ENCODE measurements around the gene DIRAS1.
"Not testable (repeated sequence)": the region's sequence is repeated elsewhere in the genome, so short reads cannot be mapped to it uniquely, and the experiment has no call there.

Gene DIRAS1

DNA sequence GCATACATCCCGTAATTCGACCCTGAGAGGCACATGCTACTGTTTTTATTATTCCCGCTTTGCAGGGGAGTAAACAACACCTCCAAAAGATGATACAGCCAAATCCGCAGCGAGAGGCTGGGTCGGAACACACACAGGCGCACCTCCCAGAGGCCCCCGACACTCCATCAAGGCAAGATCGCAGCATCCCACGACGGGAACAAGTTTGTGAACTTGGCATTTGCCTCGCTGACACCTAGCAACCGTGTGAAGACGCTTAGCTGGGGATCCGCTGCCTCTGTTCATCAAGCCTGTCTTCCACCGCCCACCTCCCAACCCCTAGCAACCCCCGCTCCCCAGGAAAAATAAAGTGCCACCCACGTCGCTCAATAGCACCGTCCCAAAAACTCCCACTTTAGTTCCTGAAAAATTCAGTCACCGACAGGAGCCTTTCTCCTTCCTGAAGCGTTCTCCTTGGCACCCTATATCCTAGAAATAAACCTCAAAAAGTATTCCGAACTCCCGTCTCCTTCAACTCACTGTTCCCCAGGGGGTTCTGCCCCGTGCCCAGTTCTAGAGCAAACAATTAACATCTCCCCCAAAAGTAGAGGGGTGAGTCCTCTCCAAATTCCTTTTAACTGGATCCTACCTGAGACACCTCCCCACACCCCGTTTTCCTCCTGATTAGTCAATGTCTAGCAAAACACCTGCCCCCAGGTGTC is 20.4 kb downstream of the DIRAS1 start:
- peak overlapping the region; percentile 76; the same call in 1 of the 2 replicates for H3K4me3 ChIP-seq (ENCODE audit: low read length)
- TF ChIP-seq ZNF274 (IDR thresholded peaks at IDR 0.05; ENCODE audit: low read depth, low read length), result no peak

DNA sequence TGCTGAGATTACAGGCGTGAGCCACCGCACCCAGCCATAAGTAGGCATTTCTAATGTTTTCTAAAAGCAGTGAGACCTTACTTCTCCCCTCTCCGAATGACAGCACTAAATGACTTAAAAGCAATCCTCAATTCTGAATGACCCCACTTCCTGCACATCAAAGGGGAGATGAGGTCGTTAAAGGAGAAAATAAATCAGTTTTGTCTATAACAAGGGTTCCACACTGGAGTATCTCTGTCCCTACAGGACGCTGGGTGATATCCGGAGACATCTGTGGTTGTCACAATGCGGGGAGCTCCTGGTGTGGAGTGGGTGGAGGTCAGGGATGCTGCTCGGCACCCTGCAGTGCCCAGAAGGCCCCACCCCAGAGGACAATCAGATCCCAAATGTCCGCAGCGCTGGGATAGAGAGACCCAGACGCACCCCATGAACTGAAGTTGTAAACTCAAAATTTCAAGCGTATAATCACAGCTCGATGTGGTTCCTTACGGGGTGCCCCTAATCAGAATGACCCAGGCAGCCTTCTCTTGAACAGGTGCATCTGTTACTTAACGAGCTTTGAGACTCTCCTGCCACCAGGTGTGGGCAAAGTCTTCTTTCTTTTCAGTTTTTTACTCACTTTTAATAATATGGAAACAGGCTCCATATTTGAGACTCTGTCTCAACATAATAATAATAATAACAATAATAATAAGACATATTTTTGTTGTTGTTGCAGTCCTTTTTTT is 21.6 kb downstream of the DIRAS1 start:
- peak overlapping the region; percentile 11; the same call in 1 of the 2 replicates for H3K4me3 ChIP-seq (ENCODE audit: low read length)
- no peak for TF ChIP-seq ZNF274 (IDR thresholded peaks at IDR 0.05; ENCODE audit: low read depth, low read length)

DNA sequence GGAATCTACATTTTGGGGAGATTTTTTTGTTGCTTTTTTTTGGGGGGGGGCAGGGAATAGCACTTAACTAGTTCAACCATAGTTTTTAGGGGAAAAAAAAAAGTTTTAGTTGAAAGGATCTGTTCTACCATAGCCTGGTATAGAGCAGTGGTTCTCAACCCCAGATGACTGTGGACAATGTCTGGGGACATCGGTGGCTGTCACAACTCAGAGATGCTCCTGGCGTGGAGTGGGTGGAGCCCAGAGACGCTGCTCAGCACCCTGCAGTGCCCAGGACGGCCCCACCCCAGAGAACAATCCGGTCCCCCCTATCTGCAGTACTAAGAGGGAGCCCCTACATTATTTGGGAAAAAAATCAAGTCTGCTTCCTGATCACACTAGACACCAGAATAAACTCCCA is 27.0 kb downstream of the DIRAS1 start:
- no peak overlapping the region for H3K4me3 ChIP-seq (ENCODE audit: low read length)
- no peak for TF ChIP-seq ZNF274 (IDR thresholded peaks at IDR 0.05; ENCODE audit: low read depth, low read length)

- TF ChIP-seq ZNF274 (IDR thresholded peaks at IDR 0.05; ENCODE audit: low read depth, low read length), result no peak
- H3K4me3 ChIP-seq (ENCODE audit: low read length), result no peak overlapping the region
Observed at GRCh38 chr19:2693492-2694160, 27.5 kb downstream of the DIRAS1 start.

DNA sequence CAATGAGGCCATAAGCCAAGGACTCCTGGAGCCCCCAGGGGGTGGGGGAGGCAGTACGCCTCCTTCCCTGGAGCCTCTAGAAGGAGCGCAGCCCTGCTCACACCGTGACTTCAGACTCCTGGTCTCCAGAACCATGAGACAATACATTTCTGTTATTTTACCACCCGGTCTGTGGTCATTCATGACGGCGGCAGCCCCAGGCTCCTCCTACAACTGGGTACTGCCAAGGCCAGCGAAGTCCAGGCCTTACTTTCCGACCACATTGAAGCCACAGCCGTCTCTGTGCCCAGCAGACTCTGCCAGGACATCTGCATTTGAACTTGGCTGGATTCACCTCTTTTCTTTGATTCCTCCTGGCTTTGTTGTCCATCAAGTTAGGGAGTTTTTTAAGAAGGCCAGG is 29.2 kb downstream of the DIRAS1 start:
- TF ChIP-seq ZNF274 (IDR thresholded peaks at IDR 0.05; ENCODE audit: low read depth, low read length), result no peak
- H3K4me3 ChIP-seq (ENCODE audit: low read length), result no peak overlapping the region

DNA sequence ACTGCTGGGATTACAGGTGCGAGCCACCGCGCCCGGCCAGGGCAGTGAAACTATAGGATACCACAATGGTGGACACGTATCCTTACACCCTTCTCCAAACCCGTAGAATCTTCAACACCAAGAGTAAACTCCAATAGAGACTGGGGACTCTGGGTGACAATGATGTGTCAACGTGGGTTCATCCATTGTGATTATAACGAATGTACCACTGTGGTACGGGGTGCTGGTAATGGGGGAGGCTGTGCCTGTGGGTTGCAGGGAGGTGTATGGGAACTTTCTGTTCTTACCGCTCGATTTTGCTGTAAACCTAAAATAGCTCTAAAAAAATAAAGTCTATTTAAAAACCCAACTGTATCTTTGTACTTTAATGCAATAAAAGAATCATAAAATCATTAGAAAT is 30.3 kb downstream of the DIRAS1 start:
- no peak for TF ChIP-seq ZNF274 (IDR thresholded peaks at IDR 0.05; ENCODE audit: low read depth, low read length)
- H3K4me3 ChIP-seq (ENCODE audit: low read length), result no peak overlapping the region

- no peak overlapping the region for H3K4me3 ChIP-seq (ENCODE audit: low read length)
- no peak for TF ChIP-seq ZNF274 (IDR thresholded peaks at IDR 0.05; ENCODE audit: low read depth, low read length)
Observed at GRCh38 chr19:2686360-2686759, 34.8 kb downstream of the DIRAS1 start.

DNA sequence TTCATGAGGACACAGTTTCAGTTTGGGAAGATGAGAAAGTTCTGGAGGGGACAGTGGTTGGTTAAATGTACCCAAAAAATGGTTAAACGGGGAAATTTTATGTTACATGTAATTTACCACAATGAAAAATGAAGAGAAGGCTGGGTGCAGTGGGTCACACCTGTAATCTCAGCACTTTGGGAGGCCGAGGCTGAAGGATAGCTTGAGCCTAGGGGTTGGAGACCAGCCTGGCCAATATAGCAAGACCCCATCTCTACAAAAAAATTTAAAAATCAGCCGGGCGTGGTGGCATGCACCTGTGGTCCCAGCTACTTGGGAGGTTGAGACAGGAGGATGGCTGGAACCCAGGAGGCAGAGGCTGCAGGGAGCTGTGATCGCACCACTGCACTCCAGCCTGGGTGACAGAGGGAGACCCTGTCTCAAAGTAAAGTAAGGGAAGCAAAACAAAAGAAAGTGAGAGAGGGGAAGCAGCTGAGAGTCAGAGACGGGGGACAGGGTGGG is 35.9 kb downstream of the DIRAS1 start:
- no peak for TF ChIP-seq ZNF274 (IDR thresholded peaks at IDR 0.05; ENCODE audit: low read depth, low read length)
- no peak overlapping the region for H3K4me3 ChIP-seq (ENCODE audit: low read length)

DNA sequence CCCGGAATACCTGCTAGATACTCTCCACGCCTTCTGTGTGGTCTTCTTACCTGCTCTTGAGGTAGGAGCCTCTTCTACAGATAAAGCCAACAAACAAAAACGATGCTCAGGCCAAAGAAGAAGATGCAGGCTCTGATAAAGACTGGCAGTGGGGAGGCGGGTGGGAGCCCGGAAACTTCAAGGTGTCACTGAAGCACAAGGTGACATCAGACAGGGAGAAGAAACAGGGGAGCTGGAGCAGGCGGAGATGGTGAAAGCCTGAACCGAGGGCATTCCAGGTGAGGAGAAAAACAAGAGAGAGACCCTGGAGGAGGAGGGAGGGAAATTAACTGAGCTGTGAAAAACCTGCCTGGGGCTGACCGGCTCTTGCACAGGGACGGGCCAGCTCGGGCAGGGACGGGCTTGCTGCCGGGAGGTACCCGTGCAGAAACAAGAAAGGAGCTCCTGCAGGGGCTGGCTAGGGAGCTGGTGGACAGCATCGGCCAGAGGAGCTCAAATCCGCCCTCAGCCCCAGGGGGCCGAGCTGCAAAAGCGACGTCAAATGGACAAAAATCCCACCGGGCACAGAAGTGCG is 37.7 kb downstream of the DIRAS1 start:
- H3K4me3 ChIP-seq (ENCODE audit: low read length), result no peak overlapping the region
- no peak for TF ChIP-seq ZNF274 (IDR thresholded peaks at IDR 0.05; ENCODE audit: low read depth, low read length)

DNA sequence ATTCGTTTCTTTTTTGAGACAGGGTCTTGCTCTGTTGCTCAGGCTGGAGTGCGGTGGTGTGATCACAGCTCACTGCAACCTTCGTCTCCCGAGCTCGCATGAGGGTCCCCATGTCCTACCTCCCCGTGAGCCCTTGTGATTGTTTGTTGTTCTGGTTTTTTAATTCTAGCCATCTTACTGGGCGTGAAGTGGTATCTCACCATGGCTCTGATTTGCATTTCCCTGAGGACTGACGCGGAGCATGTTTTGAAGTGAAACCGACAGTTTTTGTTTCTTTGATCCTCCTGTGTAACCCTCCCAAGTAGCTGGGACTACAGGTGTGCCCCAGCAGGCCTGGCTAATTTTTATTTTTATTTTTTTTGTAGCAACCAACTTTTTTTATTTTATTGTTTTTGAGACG is 40.4 kb downstream of the DIRAS1 start:
- TF ChIP-seq ZNF274 (IDR thresholded peaks at IDR 0.05; ENCODE audit: low read depth, low read length), result no peak
- peak overlapping the region; percentile 5; the same call in 1 of the 2 replicates for H3K4me3 ChIP-seq (ENCODE audit: low read length)

- no peak for TF ChIP-seq ZNF274 (IDR thresholded peaks at IDR 0.05; ENCODE audit: low read depth, low read length)
Observed at GRCh38 chr19:2679439-2679838, 41.7 kb downstream of the DIRAS1 start.

DNA sequence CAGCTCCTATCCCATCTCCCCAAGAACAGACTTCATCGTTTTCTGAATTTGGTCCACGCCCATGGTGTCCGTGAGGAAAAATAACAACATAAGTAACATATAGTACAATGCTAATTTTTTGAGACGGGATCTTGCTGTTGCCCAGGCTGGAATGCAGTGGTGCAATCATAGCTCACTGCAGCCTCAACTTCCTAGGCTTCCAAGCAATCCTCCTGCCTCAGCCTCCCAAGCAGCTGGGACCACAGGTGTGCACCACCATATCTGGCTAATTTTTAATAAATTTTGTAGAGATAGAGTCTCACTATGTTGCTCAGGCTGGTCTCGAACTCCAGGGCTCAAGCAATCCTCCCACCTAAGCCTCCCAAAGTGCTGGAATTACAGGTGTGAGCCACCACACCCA is 42.2 kb downstream of the DIRAS1 start:
- H3K4me3 ChIP-seq (ENCODE audit: low read length), result not testable (repeated sequence)

More at GRCh38 chr19:2679439-2679838, 41.7 kb downstream of the DIRAS1 start:
- no peak overlapping the region for H3K4me3 ChIP-seq (ENCODE audit: low read length)

DNA sequence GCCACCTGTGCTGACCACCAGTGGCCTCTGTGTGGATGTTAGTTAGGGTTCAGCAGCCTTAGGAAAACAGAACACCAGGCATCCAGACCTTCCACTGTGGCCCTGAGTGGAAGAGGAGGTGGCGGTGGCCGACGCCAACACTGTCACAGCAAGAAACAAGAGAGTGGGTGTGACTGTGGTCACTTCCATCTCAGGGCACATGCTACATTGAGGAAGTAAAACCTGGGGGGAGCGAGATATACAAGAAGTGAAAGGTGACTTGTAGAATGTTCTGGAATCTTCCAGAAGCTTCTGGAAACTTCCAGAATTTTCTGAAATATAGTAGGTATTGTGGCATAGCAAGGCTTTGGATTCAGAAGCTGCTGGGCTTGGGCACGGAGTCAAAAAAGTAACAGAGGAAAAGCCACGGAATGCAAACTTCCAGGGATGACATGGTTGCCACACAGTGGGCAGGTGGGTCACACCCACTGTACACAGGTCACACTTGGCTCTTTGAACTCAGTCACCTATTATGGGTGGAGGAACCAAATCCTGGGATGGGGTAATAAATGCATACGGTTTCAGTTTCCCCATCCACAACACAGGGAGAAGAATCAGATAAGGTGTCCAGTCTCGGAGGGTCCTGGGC is 43.0 kb downstream of the DIRAS1 start:
- H3K4me3 ChIP-seq (ENCODE audit: low read length), result no peak overlapping the region
- TF ChIP-seq ZNF274 (IDR thresholded peaks at IDR 0.05; ENCODE audit: low read depth, low read length), result no peak

DNA sequence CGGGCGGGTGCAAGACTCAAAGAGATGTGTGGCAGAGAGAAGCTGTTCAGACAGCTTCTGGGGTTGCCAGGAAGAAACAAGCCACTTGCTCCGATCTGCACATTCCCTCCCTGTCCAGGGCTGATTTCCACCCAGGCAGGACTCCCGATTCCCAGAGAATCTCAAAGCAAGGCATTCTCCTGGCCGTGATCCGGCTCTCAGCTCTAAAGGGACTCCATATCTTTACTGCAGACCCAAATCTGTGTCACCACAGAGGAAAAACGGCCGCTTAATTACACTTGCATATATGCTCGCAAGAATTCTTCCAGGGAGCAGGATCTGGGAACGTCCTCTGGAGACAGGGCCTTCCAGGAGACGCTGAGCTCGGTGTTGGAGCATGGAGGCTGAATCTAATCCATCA is 44.3 kb downstream of the DIRAS1 start:
- no peak for TF ChIP-seq ZNF274 (IDR thresholded peaks at IDR 0.05; ENCODE audit: low read depth, low read length)
- no peak overlapping the region for H3K4me3 ChIP-seq (ENCODE audit: low read length)

Data from GM08714 (cell line).